IMR-90 (cell line): ENCODE measurements around the gene ATP11A. TPM values are rescaled to one million over a fixed set of nuclear protein-coding genes. Genes with fewer than 3 reads are reported as not detected.

Source experiments
- ATAC-seq: fragments of 200-7000 bp; cut with Tn5 transposase; 2 replicates; pipeline ENCODE4 v1.9.1; 2020; ENCODE audit warnings: low read depth, mild to moderate bottlenecking, moderate library complexity
- BruUV-seq: library from RNA; stranded (reverse); fragments of 400-500 nt; replicated peaks from 2 replicates; lab custom pipeline; 2021; lab: Mats Ljungman, UMichigan
- CTCF ChIA-PET: fragments of 300-600 bp; formaldehyde crosslinking; extraction: SDS; loops from one replicate; lab custom pipeline; 2021; ENCODE audit warnings: antibody characterized with exemption; lab: Yijun Ruan, JAX
- POLR2A ChIA-PET: fragments of 300-600 bp; sonication (Branson Sonifier 250); formaldehyde crosslinking; loops from one replicate; lab custom pipeline; 2022; ENCODE audit warnings: antibody characterized with exemption; ENCODE audit not compliant: unreplicated experiment; lab: Charles Lee
- DNase-seq: peaks from one replicate; pipeline ENCODE4 v3.0.0; 2013
- H2AFZ ChIP-seq: replicated peaks from 2 replicates; pipeline ENCODE3; 2013; ENCODE audit warnings: low read length, mild to moderate bottlenecking; ENCODE audit not compliant: poor library complexity
- H2AK5ac ChIP-seq: 2 replicates; pipeline ENCODE4 v1.6.1; 2013; ENCODE audit warnings: low read depth, low read length, inconsistent platforms
- H2AK9ac ChIP-seq: replicated peaks from 2 replicates; pipeline ENCODE3; 2013; ENCODE audit warnings: mild to moderate bottlenecking, low read depth, low read length, moderate library complexity; ENCODE audit not compliant: poor library complexity
- H2BK120ac ChIP-seq: 2 replicates; pipeline ENCODE4 v1.6.1; 2013; ENCODE audit warnings: low read depth, low read length, inconsistent platforms
- H2BK15ac ChIP-seq: 3 replicates; pipeline ENCODE4 v1.6.1; 2013; ENCODE audit warnings: low read depth, low read length, inconsistent platforms
- H2BK20ac ChIP-seq: 2 replicates; pipeline ENCODE4 v1.6.1; 2013; ENCODE audit warnings: low read depth, mild to moderate bottlenecking, inconsistent platforms, low read length, moderate library complexity
- H2BK5ac ChIP-seq: 2 replicates; pipeline ENCODE4 v1.6.1; 2013; ENCODE audit warnings: mild to moderate bottlenecking, low read depth, low read length, inconsistent platforms; ENCODE audit not compliant: poor library complexity, severe bottlenecking
- H3K14ac ChIP-seq: replicated peaks from 2 replicates; pipeline ENCODE4 v1.6.1; 2013; ENCODE audit warnings: low read depth, low read length, inconsistent platforms
- H3K18ac ChIP-seq: 2 replicates; pipeline ENCODE4 v1.6.1; 2013; ENCODE audit warnings: low read depth, low read length, control low read depth
- H3K23ac ChIP-seq: 2 replicates; pipeline ENCODE4 v1.6.1; 2013; ENCODE audit warnings: low read depth, low read length, inconsistent platforms
- H3K27ac ChIP-seq: 2 replicates; pipeline ENCODE4 v1.5.1; 2013; ENCODE audit warnings: mild to moderate bottlenecking, control low read depth, low read length; ENCODE audit not compliant: insufficient read depth
- H3K27me3 ChIP-seq: 2 replicates; pipeline ENCODE4 v1.6.1; 2013; ENCODE audit warnings: low read length; ENCODE audit not compliant: control insufficient read depth, insufficient read depth
- H3K36me3 ChIP-seq: 2 replicates; pipeline ENCODE4 v1.6.1; 2013; ENCODE audit warnings: low read length, mixed read lengths; ENCODE audit not compliant: control insufficient read depth, insufficient read depth
- H3K4ac ChIP-seq: 2 replicates; pipeline ENCODE4 v1.6.1; 2013; ENCODE audit warnings: low read depth, low read length, inconsistent platforms
- H3K4me1 ChIP-seq: 2 replicates; pipeline ENCODE4 v1.6.1; 2013; ENCODE audit warnings: low read length, mixed read lengths; ENCODE audit not compliant: control insufficient read depth, insufficient read depth
- H3K4me2 ChIP-seq: 2 replicates; pipeline ENCODE4 v1.6.1; 2013; ENCODE audit warnings: low read depth, mild to moderate bottlenecking, control low read depth, low read length, moderate library complexity
- H3K4me3 ChIP-seq: 2 replicates; pipeline ENCODE4 v1.5.1; 2013; ENCODE audit warnings: low read depth, mild to moderate bottlenecking, control low read depth, low read length, moderate library complexity; ENCODE audit not compliant: insufficient read depth
- H3K56ac ChIP-seq: 2 replicates; pipeline ENCODE4 v1.6.1; 2013; ENCODE audit warnings: low read length, inconsistent platforms; ENCODE audit not compliant: insufficient read depth; ENCODE audit errors: extremely low read depth
- H3K79me1 ChIP-seq, 2 experiments: 2 replicates each; pipeline ENCODE4 v1.6.1; 2013; ENCODE audit warnings: low read length in 2 of 2, inconsistent platforms in 1 of 2, low read depth in 1 of 2
- H3K9ac ChIP-seq: 2 replicates; pipeline ENCODE4 v1.6.1; 2013; ENCODE audit warnings: low read depth, low read length, control low read depth
- H3K9me1 ChIP-seq: 2 replicates; pipeline ENCODE4 v1.6.1; 2013; ENCODE audit warnings: low read length, inconsistent platforms; ENCODE audit not compliant: insufficient read depth
- H3K9me3 ChIP-seq: 2 replicates; pipeline ENCODE4 v1.6.1; 2013; ENCODE audit warnings: low read length; ENCODE audit not compliant: control insufficient read depth, insufficient read depth
- H4K20me1 ChIP-seq: 2 replicates; pipeline ENCODE4 v1.6.1; 2013; ENCODE audit warnings: low read length, inconsistent platforms; ENCODE audit not compliant: insufficient read depth
- H4K5ac ChIP-seq: 2 replicates; pipeline ENCODE4 v1.6.1; 2013; ENCODE audit warnings: mild to moderate bottlenecking, low read depth, low read length, control low read depth
- H4K8ac ChIP-seq, 2 experiments: 2 replicates each; pipeline ENCODE4 v1.6.1; 2013; ENCODE audit warnings: low read depth in 2 of 2, low read length in 2 of 2, control low read depth in 1 of 2, inconsistent platforms in 1 of 2
- H4K91ac ChIP-seq: 2 replicates; pipeline ENCODE4 v1.6.1; 2013; ENCODE audit warnings: low read depth, low read length, inconsistent platforms; ENCODE audit not compliant: insufficient read depth
- FOS ChIP-seq: fragments of 150-350 bp; IDR thresholded peaks from 2 replicates; pipeline ENCODE4 v1.6.1; 2016; ENCODE audit warnings: low read depth, low read length
- MAFK ChIP-seq: IDR thresholded peaks from 2 replicates; pipeline ENCODE4 v1.6.1; 2012; ENCODE audit warnings: low read depth, low read length, improper control_type of control experiment
- RCOR1 ChIP-seq: IDR thresholded peaks from 2 replicates; pipeline ENCODE4 v1.6.1; 2012; ENCODE audit warnings: mild to moderate bottlenecking, low read length, improper control_type of control experiment; ENCODE audit not compliant: insufficient replicate concordance
- RFX5 ChIP-seq: IDR thresholded peaks from 2 replicates; pipeline ENCODE4 v1.8.0; 2012; ENCODE audit warnings: low read depth, mild to moderate bottlenecking, low read length, moderate library complexity
- WGBS, 2 experiments: methylation state at CpG; one replicate each; pipeline versions ENCODE4 v1.1.5 to v1.1.7; 2013; ENCODE audit warnings: missing lambda C conversion rate in 2 of 2; ENCODE audit not compliant: insufficient read length in 1 of 2; ENCODE audit errors: extremely low coverage in 2 of 2; 5-methylcytosine and 5-hydroxymethylcytosine counted together
- dilution Hi-C: fragments of 300-500 bp; cut with HindIII; formaldehyde crosslinking; loops from one replicate; pipeline ENCODE4 v1.14.3; 2018; ENCODE audit warnings: low sequenced_read_pairs; ENCODE audit not compliant: unreplicated experiment
- in situ Hi-C: fragments of 300-500 bp; cut with MboI; formaldehyde crosslinking; loops from 3 replicates; pipeline ENCODE4 v1.14.3; 2019; ENCODE audit warnings: low sequenced_read_pairs, inconsistent platforms, mixed read lengths
- intact Hi-C: fragments of 100-400 bp; cut with micrococcal nuclease; formaldehyde crosslinking; loops from 2 replicates; pipeline ENCODE4 v1.10.0; 2022
- polyA plus RNA-seq, 3 experiments: library from polyadenylated mRNA; depleted of rRNA; stranded (reverse); fragments of >200 nt; gene quantifications; 2 replicates each; pipeline ENCODE4 v1.2.3, GENCODE V29; 2012; ENCODE audit warnings: low replicate concordance in 1 of 3
- total RNA-seq: library from RNA; depleted of rRNA; stranded (reverse); fragments of >200 nt; gene quantifications from 2 replicates; pipeline ENCODE4 v1.2.3, GENCODE V29; 2012
- TF ChIP-seq, protein P1 (sequence below): fragments of 150-350 bp; IDR thresholded peaks from 2 replicates; pipeline ENCODE4 v1.6.1; 2017; ENCODE audit warnings: mild to moderate bottlenecking, antibody characterized with exemption, low read length, low read depth
- TF ChIP-seq, protein P2 (sequence below): fragments of 150-350 bp; IDR thresholded peaks from 2 replicates; pipeline ENCODE4 v1.6.1; 2016; ENCODE audit warnings: low read depth, mild to moderate bottlenecking, low read length, moderate library complexity, borderline replicate concordance

Gene ATP11A
- total and polyA plus RNA-seq, 2 of the 4 experiments (the other 2 are of a cell fraction) = 8.4 to 12.0 TPM

DNA sequence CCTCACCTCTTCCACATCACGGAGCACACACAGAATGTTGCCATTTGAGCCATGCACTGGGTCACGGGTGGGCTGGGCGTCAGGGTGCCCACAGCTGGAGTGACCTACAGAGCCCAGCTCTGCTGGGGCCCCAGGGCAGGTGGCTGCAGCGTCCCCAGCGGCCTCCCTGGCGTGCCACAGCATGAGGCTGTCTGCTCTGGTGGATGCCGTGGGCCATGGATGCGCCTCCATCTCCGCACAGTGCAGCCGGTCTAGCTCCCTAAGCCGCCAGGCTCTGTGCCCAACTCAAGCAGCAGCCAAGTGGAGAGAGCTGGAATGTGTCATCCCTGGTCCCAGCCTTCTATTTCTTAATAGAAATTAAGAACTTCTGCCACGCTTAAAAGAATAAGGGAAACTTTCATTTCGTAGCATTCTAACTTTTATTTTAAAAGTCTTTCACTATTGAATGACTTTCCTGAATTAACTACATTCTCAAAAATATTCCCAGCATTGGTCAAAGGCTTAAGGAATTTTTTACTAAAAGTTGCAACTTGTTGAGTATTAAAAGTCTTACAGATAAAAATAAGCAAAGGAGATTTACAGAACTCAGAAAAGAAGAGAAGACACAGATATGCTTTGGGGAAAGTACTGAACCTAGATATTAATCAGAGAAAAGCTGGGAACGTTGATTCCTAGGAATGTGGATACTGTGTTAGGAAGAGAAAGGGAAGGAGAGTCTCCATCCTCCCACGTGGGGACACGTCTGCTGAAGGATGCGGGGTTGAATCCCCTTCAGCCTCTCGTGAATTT, 59.3 kb downstream of the ATP11A start:
- H3K27ac ChIP-seq = no peak overlapping the region
- intact Hi-C loops (no loop called here), in situ Hi-C loops (no loop called here), dilution Hi-C loops (no loop called here)
- H2BK20ac ChIP-seq = no peak overlapping the region
- no peak overlapping the region for H3K9ac ChIP-seq
- peaks cover 13 to 22% of the 10 kb centered on the region in 2 experiments; a peak in 3 of 4 replicates for H3K79me1 ChIP-seq
- WGBS, 2 experiments = 85% methylated on average over 4 of the region's 18 CpGs; no CpG with 5 or more reads in 1 of the 2 experiments
- no peak overlapping the region for H2AFZ ChIP-seq
- ATAC-seq (no peak), DNase-seq (no peak)
- H3K9me3 ChIP-seq = no peaks in the 10 kb centered on the region
- no peak overlapping the region for H3K4me3 ChIP-seq
- TF ChIP-seq, protein P1, sequence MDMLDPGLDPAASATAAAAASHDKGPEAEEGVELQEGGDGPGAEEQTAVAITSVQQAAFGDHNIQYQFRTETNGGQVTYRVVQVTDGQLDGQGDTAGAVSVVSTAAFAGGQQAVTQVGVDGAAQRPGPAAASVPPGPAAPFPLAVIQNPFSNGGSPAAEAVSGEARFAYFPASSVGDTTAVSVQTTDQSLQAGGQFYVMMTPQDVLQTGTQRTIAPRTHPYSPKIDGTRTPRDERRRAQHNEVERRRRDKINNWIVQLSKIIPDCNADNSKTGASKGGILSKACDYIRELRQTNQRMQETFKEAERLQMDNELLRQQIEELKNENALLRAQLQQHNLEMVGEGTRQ = no peak
- no peak for TF ChIP-seq RFX5
- no peak for TF ChIP-seq RCOR1
- no peak for TF ChIP-seq MAFK
- TF ChIP-seq FOS = no peak
- TF ChIP-seq, protein P2, sequence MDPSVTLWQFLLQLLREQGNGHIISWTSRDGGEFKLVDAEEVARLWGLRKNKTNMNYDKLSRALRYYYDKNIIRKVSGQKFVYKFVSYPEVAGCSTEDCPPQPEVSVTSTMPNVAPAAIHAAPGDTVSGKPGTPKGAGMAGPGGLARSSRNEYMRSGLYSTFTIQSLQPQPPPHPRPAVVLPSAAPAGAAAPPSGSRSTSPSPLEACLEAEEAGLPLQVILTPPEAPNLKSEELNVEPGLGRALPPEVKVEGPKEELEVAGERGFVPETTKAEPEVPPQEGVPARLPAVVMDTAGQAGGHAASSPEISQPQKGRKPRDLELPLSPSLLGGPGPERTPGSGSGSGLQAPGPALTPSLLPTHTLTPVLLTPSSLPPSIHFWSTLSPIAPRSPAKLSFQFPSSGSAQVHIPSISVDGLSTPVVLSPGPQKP = no peak
- no peak overlapping the region for H4K5ac ChIP-seq
- no peak overlapping the region for H3K56ac ChIP-seq
- ChIA-PET CTCF (interaction anchor here (0.7 kb wide), 1 partner anchor 116 kb away, joined by 3 read pairs; no protein-coding TSS in a partner anchor), POLR2A (no interaction called here)
- no peak overlapping the region for H2BK5ac ChIP-seq
- H4K91ac ChIP-seq = no peak overlapping the region
- no peaks in the 10 kb centered on the region for H3K36me3 ChIP-seq
- no peaks in the 10 kb centered on the region for H3K27me3 ChIP-seq
- peaks cover 30% of the 10 kb centered on the region for H4K20me1 ChIP-seq
- H2AK9ac ChIP-seq = no peak overlapping the region
- 0 out of 2 replicates have a peak overlapping the region, but pooled peaks have one; percentile 5 for H2AK5ac ChIP-seq
- H3K4ac ChIP-seq = no peak overlapping the region
- no TSS peak for BruUV-seq
- H2BK15ac ChIP-seq = no peak overlapping the region
- no peak overlapping the region for H4K8ac ChIP-seq
- H3K18ac ChIP-seq = no peak overlapping the region
- H2BK120ac ChIP-seq = no peak overlapping the region
- peaks cover 3% of the 10 kb centered on the region for H3K9me1 ChIP-seq
- no peak overlapping the region for H3K4me2 ChIP-seq
- peaks cover 6% of the 10 kb centered on the region for H3K4me1 ChIP-seq
- H3K14ac ChIP-seq = no peak overlapping the region
- no peak overlapping the region for H3K23ac ChIP-seq
